HepG2 (cell line): ENCODE data around the gene CDC42SE1. TPM values are rescaled to one million over a fixed set of nuclear protein-coding genes. Genes with fewer than 3 reads are reported as not detected.

Experiments
- ATRX ChIP-seq: sonication (generic); formaldehyde crosslinking; IDR thresholded peaks from 2 replicates; pipeline ENCODE4 v1.4.0; 2020; ENCODE audit warnings: missing genetic modification reagents, borderline replicate concordance
- CHD4 ChIP-seq: fragments of 200-600 bp; sonication (generic); IDR thresholded peaks from 2 replicates; pipeline ENCODE4 v1.7.0; 2017; ENCODE audit warnings: mild to moderate bottlenecking, low read length, borderline replicate concordance
- EHMT2 ChIP-seq: fragments of 200-600 bp; sonication (generic); IDR thresholded peaks from 2 replicates; pipeline ENCODE4 v1.7.0; 2017; ENCODE audit warnings: antibody characterized with exemption, low read depth, low read length, borderline replicate concordance
- FOXK1 ChIP-seq: sonication (generic); formaldehyde crosslinking; IDR thresholded peaks from 2 replicates; pipeline ENCODE4 v1.4.0; 2020; ENCODE audit warnings: low read depth, missing genetic modification reagents, borderline replicate concordance
- GATAD2A ChIP-seq: IDR thresholded peaks from 2 replicates; pipeline ENCODE4 v1.6.1; 2016
- HINFP ChIP-seq: sonication (generic); formaldehyde crosslinking; IDR thresholded peaks from 2 replicates; pipeline ENCODE4 v1.4.0; 2020; ENCODE audit warnings: low read depth, mild to moderate bottlenecking, missing genetic modification reagents
- HMG20B ChIP-seq: conservative IDR thresholded peaks from 2 replicates; pipeline ENCODE4 v1.6.1; 2016; ENCODE audit warnings: missing genetic modification reagents, missing compliant biosample characterization
- MAX ChIP-seq: IDR thresholded peaks from 2 replicates; pipeline ENCODE4 v1.6.1; 2012; ENCODE audit warnings: inconsistent platforms
- NCOA2 ChIP-seq: sonication (generic); formaldehyde crosslinking; IDR thresholded peaks from 2 replicates; pipeline ENCODE4 v1.8.0; 2022; ENCODE audit warnings: inconsistent platforms
- NFAT5 ChIP-seq: sonication (generic); formaldehyde crosslinking; IDR thresholded peaks from 2 replicates; pipeline ENCODE4 v1.4.0; 2020; ENCODE audit warnings: missing genetic modification reagents
- PHF5A ChIP-seq: IDR thresholded peaks from one replicate; pipeline ENCODE4 v1.6.1; 2018; ENCODE audit warnings: low read depth, missing genetic modification reagents; ENCODE audit not compliant: unreplicated experiment
- POLR2AphosphoS2 ChIP-seq: IDR thresholded peaks from 2 replicates; pipeline ENCODE4 v1.6.1; 2011; ENCODE audit warnings: low read depth, low read length, improper control_type of control experiment
- POLR2G ChIP-seq: fragments of 200-400 bp; formaldehyde crosslinking; IDR thresholded peaks from 2 replicates; pipeline ENCODE4 v1.6.1; 2018; ENCODE audit warnings: mild to moderate bottlenecking, low read depth, low read length, moderate library complexity
- SOX6 ChIP-seq, 2 experiments: fragments of 450-650 bp in 1 of 2; sonication (generic) in 1 of 2; formaldehyde crosslinking in 1 of 2; IDR thresholded peaks; 2 replicates each; pipeline versions ENCODE4 v1.4.0 to v1.6.1; 2017 to 2020; ENCODE audit warnings: antibody characterized with exemption in 1 of 2, mild to moderate bottlenecking in 1 of 2, missing genetic modification reagents in 1 of 2
- ZNF260 ChIP-seq: sonication (generic); formaldehyde crosslinking; IDR thresholded peaks from 2 replicates; pipeline ENCODE4 v1.4.0; 2020; ENCODE audit warnings: missing genetic modification reagents, low read depth, mild to moderate bottlenecking, borderline replicate concordance
- ZNF282 ChIP-seq: fragments of 450-650 bp; IDR thresholded peaks from 2 replicates; pipeline ENCODE4 v1.6.1; 2018; ENCODE audit not compliant: partially characterized antibody
- ZNF431 ChIP-seq: sonication (generic); formaldehyde crosslinking; IDR thresholded peaks from 2 replicates; pipeline ENCODE4 v1.9.0; 2022; ENCODE audit warnings: missing genetic modification reagents, low read depth, mild to moderate bottlenecking, borderline replicate concordance
- ZNF510 ChIP-seq: sonication (generic); formaldehyde crosslinking; IDR thresholded peaks from 2 replicates; pipeline ENCODE4 v1.4.0; 2020; ENCODE audit warnings: low read depth, mild to moderate bottlenecking, missing genetic modification reagents
- ZNF737 ChIP-seq: sonication (generic); formaldehyde crosslinking; IDR thresholded peaks from 2 replicates; pipeline ENCODE4 v1.5.0; 2020; ENCODE audit warnings: missing genetic modification reagents, mild to moderate bottlenecking, borderline replicate concordance
- ZSCAN29 ChIP-seq: sonication (generic); formaldehyde crosslinking; conservative IDR thresholded peaks from 2 replicates; pipeline ENCODE4 v1.4.0; 2020; ENCODE audit warnings: mild to moderate bottlenecking, missing genetic modification reagents
- polyA plus RNA-seq, 8 experiments: library from polyadenylated mRNA; depleted of rRNA in 3 of 8; stranded (reverse) in 7 of 8; unstranded in 1 of 8; fragments of >200 nt; fragmentation: Illumina TruSeq in 4 of 8; extraction: Trizol in 4 of 8; gene quantifications; 2 replicates each; pipeline versions ENCODE4 v1.2.1 to v1.2.3, GENCODE V29; 2011 to 2016; ENCODE audit warnings: low read depth in 4 of 8, missing spikeins in 1 of 8, mixed read lengths in 1 of 8; ENCODE audit not compliant: insufficient read depth in 1 of 8
- total RNA-seq, 5 experiments: library from RNA; depleted of rRNA; stranded (reverse); fragments of >200 nt; fragmentation: Illumina TruSeq; extraction: Trizol; gene quantifications; 2 replicates each; pipeline ENCODE4 v1.2.3, GENCODE V29; 2016; ENCODE audit warnings: low read depth in 1 of 5
- TF ChIP-seq, protein P1 (sequence below): sonication (generic); formaldehyde crosslinking; IDR thresholded peaks from 2 replicates; pipeline ENCODE4 v1.4.0; 2020; ENCODE audit warnings: mild to moderate bottlenecking, missing genetic modification reagents
- TF ChIP-seq, protein P2 (sequence below): sonication (generic); formaldehyde crosslinking; IDR thresholded peaks from 2 replicates; pipeline ENCODE4 v1.4.0; 2020; ENCODE audit warnings: missing genetic modification reagents

The CDC42SE1 gene
- total and polyA plus RNA-seq, 2 of the 13 experiments (the other 11 are each of a cell fraction or from before 2014, with no cell fraction given), result 17.6 to 17.9 TPM

DNA sequence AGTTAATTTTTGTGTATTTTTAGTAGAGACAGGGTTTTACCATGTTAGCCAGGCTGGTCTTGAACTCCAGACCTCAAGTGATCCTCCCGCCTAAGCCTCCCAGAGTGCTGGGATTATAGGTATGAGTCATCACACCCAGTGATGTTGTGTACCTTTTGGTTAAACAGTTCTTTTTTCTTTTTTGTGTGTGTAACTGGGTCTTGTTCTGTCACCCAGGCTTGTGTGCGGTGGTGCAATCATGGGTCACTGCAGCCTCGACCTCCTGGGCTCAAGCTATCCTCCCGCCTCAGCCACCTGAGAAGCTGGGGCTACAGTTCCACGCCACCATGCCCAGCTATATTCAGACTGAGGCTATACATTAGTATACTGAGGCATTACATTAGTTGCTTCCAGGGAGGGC is 48.9 kb upstream of the CDC42SE1 start (continued):
- TF ChIP-seq FOXK1 (CRISPR knock-in tag) (peak; percentile 56; the same call in 1 of the 2 replicates), ZNF431 (CRISPR knock-in tag) (no peak), ZNF510 (no peak), POLR2G (no peak), GATAD2A (CRISPR knock-in tag) (peak; percentile 68), POLR2AphosphoS2 (no peak), ZSCAN29 (CRISPR knock-in tag) (no peak), SOX6 (IDR thresholded peaks at IDR 0.05) (no peak), SOX6 (CRISPR knock-in tag; IDR thresholded peaks at IDR 0.05) (0 out of 2 replicates have a peak, but pooled peaks have one; percentile 34), NCOA2 (0 out of 2 replicates have a peak, but pooled peaks have one; percentile 31), PHF5A (CRISPR knock-in tag) (no peak), ZNF282 (no peak), ZNF260 (no peak), ATRX (no peak), MAX (no peak), CHD4 (no peak), HINFP (CRISPR knock-in tag) (no peak), ZNF737 (CRISPR knock-in tag) (no peak), NFAT5 (CRISPR knock-in tag) (no peak), EHMT2 (no peak), HMG20B (no peak)
- TF ChIP-seq, protein P1, sequence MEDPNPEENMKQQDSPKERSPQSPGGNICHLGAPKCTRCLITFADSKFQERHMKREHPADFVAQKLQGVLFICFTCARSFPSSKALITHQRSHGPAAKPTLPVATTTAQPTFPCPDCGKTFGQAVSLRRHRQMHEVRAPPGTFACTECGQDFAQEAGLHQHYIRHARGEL (CRISPR knock-in tag), result no peak
- TF ChIP-seq, protein P2, sequence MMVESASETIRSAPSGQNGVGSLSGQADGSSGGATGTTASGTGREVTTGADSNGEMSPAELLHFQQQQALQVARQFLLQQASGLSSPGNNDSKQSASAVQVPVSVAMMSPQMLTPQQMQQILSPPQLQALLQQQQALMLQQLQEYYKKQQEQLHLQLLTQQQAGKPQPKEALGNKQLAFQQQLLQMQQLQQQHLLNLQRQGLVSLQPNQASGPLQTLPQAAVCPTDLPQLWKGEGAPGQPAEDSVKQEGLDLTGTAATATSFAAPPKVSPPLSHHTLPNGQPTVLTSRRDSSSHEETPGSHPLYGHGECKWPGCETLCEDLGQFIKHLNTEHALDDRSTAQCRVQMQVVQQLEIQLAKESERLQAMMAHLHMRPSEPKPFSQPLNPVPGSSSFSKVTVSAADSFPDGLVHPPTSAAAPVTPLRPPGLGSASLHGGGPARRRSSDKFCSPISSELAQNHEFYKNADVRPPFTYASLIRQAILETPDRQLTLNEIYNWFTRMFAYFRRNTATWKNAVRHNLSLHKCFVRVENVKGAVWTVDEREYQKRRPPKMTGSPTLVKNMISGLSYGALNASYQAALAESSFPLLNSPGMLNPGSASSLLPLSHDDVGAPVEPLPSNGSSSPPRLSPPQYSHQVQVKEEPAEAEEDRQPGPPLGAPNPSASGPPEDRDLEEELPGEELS (CRISPR knock-in tag), result peak; percentile 31; the same call in 1 of the 2 replicates
